H1 (cell line): Measurements from ENCODE around the gene BRD4. TPM values are rescaled to one million over a fixed set of nuclear protein-coding genes. Genes with fewer than 3 reads are reported as not detected.

Source experiments
- CTCF ChIP-seq, 3 experiments: IDR thresholded peaks; 1 replicate in 2 of 3; 2 replicates in 1 of 3; pipeline versions ENCODE4 v1.5.1 to v1.6.1; 2011; ENCODE audit warnings: low read length in 3 of 3, mild to moderate bottlenecking in 3 of 3, inconsistent platforms in 2 of 3, low read depth in 1 of 3, moderate library complexity in 1 of 3; ENCODE audit not compliant: insufficient read depth in 1 of 3; ENCODE audit errors: control extremely low read depth in 1 of 3
- E2F6 ChIP-seq: IDR thresholded peaks from 2 replicates; pipeline ENCODE4 v1.6.1; 2012; ENCODE audit warnings: inconsistent platforms
- RNF2 ChIP-seq: fragments of 200-900, 300-1000 bp; sonication (generic); IDR thresholded peaks from 2 replicates; pipeline ENCODE4 v1.7.1; 2016; ENCODE audit warnings: borderline replicate concordance, low read depth, mild to moderate bottlenecking, antibody characterized with exemption, low read length; ENCODE audit not compliant: poor library complexity, severe bottlenecking; ENCODE audit errors: missing control alignments
- RXRA ChIP-seq: IDR thresholded peaks from 2 replicates; pipeline ENCODE4 v1.6.1; 2011; ENCODE audit warnings: low read depth, mild to moderate bottlenecking, low read length, moderate library complexity; ENCODE audit not compliant: insufficient read depth
- SP4 ChIP-seq: IDR thresholded peaks from 2 replicates; pipeline ENCODE4 v1.6.1; 2012; ENCODE audit warnings: low read length, inconsistent platforms
- ZNF274 ChIP-seq: IDR thresholded peaks from 2 replicates; pipeline ENCODE4 v1.7.0; 2012; ENCODE audit warnings: low read length, borderline replicate concordance; ENCODE audit errors: extremely low read depth
- polyA plus RNA-seq, 7 experiments: library from polyadenylated mRNA; depleted of rRNA in 3 of 7; stranded (reverse) in 5 of 7; unstranded in 2 of 7; fragments of >200 nt in 5 of 7; fragments of 200-250 nt in 2 of 7; gene quantifications; 1 replicate in 5 of 7; 2 replicates in 1 of 7; 4 replicates in 1 of 7; pipeline versions ENCODE4 v1.2.1 to v1.2.3, GENCODE V29; 2011 to 2013; ENCODE audit warnings: missing spikeins in 2 of 7, mixed read lengths in 2 of 7
- total RNA-seq: library from RNA; stranded (reverse); fragmentation: NEBNext Ultra II Directional; extraction: Animal tissue kit (Norgen Biotek cat#: 25700); gene quantifications from 2 replicates; pipeline ENCODE4 v1.2.1, GENCODE V29; 2021

BRD4 gene
- total and polyA plus RNA-seq, 2 of the 8 experiments (the other 6 are each of a cell fraction or from before 2014, with no cell fraction given), result 14.1 to 146 TPM

DNA sequence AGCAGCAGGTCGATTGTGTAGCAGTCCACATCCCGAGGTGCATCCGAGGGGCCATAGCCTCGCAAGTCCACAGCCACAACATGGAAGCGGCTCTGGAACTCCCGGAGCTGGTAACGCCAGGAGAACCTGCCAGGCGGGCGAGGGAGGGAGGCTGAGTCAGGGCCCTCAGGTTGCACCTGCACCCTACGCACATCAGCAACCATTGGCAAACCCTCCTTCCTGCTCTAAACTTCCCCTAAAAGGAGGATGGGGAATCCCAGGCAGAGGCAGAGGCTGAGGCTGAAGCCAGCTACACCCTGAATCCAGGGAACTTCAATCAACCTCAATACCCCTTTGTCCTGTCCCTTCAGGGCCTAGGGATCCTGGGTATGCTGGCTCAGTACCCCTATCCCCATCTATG, 101.1 kb downstream of the BRD4 start (continued):
- TF ChIP-seq CTCF (IDR thresholded peaks at IDR 0.05; ENCODE audit: control extremely low read depth in 1 of 3, insufficient read depth in 1 of 3, low read depth in 1 of 3, low read length in 3 of 3) (no peak), RNF2 (no peak), SP4 (no peak), RXRA (no peak), E2F6 (no peak), ZNF274 (no peak)
